WTC11 (cell line): ENCODE measurements around the gene PRR18. TPM values are rescaled to one million over a fixed set of nuclear protein-coding genes. Genes with fewer than 3 reads are reported as not detected.

ENCODE experiments used
- ATAC-seq: fragments of 200-7000 bp; cut with Tn5 transposase; 2 replicates; pipeline ENCODE4 v1.10.0; 2021; ENCODE audit warnings: mild to moderate bottlenecking, moderate library complexity
- CTCF ChIA-PET: fragments of 300-600 bp; sonication (Branson Sonifier 250); formaldehyde crosslinking; loops from one replicate; lab custom pipeline; 2021; ENCODE audit warnings: antibody characterized with exemption; lab: Charles Lee
- POLR2A ChIA-PET: fragments of 350-600 bp; sonication (Branson Sonifier 250); formaldehyde crosslinking; loops from one replicate; lab custom pipeline; 2021; ENCODE audit warnings: antibody characterized with exemption; lab: Charles Lee
- DNase-seq: peaks from one replicate; pipeline ENCODE4 v3.0.0; 2021; ENCODE audit warnings: low spot score
- H3K27ac Mint-ChIP-seq: 2 replicates; pipeline ENCODE4 v1.8.0; 2021; ENCODE audit warnings: mixed read lengths
- H3K27me3 Mint-ChIP-seq: 2 replicates; pipeline ENCODE4 v1.8.0; 2021; ENCODE audit warnings: low read depth, mild to moderate bottlenecking, moderate library complexity, mixed read lengths
- H3K36me3 Mint-ChIP-seq: 2 replicates; pipeline ENCODE4 v1.8.0; 2021; ENCODE audit warnings: mixed read lengths
- H3K4me1 Mint-ChIP-seq: 2 replicates; pipeline ENCODE4 v1.8.0; 2022; ENCODE audit warnings: mixed read lengths
- H3K4me3 Mint-ChIP-seq: 2 replicates; pipeline ENCODE4 v1.8.0; 2021; ENCODE audit warnings: mild to moderate bottlenecking, moderate library complexity, mixed read lengths
- H3K9me3 Mint-ChIP-seq: 2 replicates; pipeline ENCODE4 v1.8.0; 2021; ENCODE audit warnings: mixed read lengths
- ELF4 ChIP-seq: sonication (generic); formaldehyde crosslinking; IDR thresholded peaks from 2 replicates; pipeline ENCODE4 v1.8.1; 2022; ENCODE audit warnings: low read depth, mild to moderate bottlenecking, moderate library complexity, missing genetic modification reagents
- ETV6 ChIP-seq: sonication (generic); formaldehyde crosslinking; IDR thresholded peaks from 2 replicates; pipeline ENCODE4 v1.8.1; 2022; ENCODE audit warnings: mild to moderate bottlenecking, missing genetic modification reagents
- FOXJ3 ChIP-seq: sonication (generic); formaldehyde crosslinking; IDR thresholded peaks from 2 replicates; pipeline ENCODE4 v1.9.0; 2021; ENCODE audit warnings: missing genetic modification reagents, mild to moderate bottlenecking, borderline replicate concordance
- GABPB1 ChIP-seq: sonication (generic); formaldehyde crosslinking; IDR thresholded peaks from 2 replicates; pipeline ENCODE4 v1.8.1; 2023; ENCODE audit warnings: mild to moderate bottlenecking, missing genetic modification reagents
- JUN ChIP-seq: sonication (generic); formaldehyde crosslinking; IDR thresholded peaks from 2 replicates; pipeline ENCODE4 v1.8.0; 2023; ENCODE audit warnings: mild to moderate bottlenecking, missing genetic modification reagents
- KAT7 ChIP-seq: sonication (generic); formaldehyde crosslinking; IDR thresholded peaks from 2 replicates; pipeline ENCODE4 v1.8.1; 2023; ENCODE audit warnings: missing genetic modification reagents, mild to moderate bottlenecking, borderline replicate concordance
- MXD4 ChIP-seq: fragments of 250-450 bp; sonication (Bioruptor Pico); IDR thresholded peaks from 2 replicates; pipeline ENCODE4 v1.8.0; 2021; ENCODE audit warnings: mild to moderate bottlenecking, moderate library complexity, borderline replicate concordance
- RORB ChIP-seq: fragments of 250-450 bp; sonication (Bioruptor Pico); IDR thresholded peaks from 2 replicates; pipeline ENCODE4 v1.9.0; 2021; ENCODE audit warnings: mild to moderate bottlenecking
- ZNF396 ChIP-seq: fragments of 250-450 bp; sonication (Bioruptor Pico); IDR thresholded peaks from 2 replicates; pipeline ENCODE4 v1.8.0; 2021; ENCODE audit warnings: mild to moderate bottlenecking, moderate library complexity, borderline replicate concordance
- total RNA-seq: library from RNA; stranded (reverse); gene quantifications from 3 replicates; pipeline ENCODE4 v1.2.3, GENCODE V29; 2021
- TF ChIP-seq, protein P1 (sequence below): sonication (generic); formaldehyde crosslinking; IDR thresholded peaks from 2 replicates; pipeline ENCODE4 v1.8.1; 2022; ENCODE audit warnings: low read depth, missing genetic modification reagents, borderline replicate concordance
- TF ChIP-seq, protein P2 (sequence below): sonication (generic); formaldehyde crosslinking; IDR thresholded peaks from 2 replicates; pipeline ENCODE4 v1.8.1; 2022; ENCODE audit warnings: missing genetic modification reagents, borderline replicate concordance
- TF ChIP-seq, protein P3 (sequence below): sonication (generic); formaldehyde crosslinking; IDR thresholded peaks from 2 replicates; pipeline ENCODE4 v1.8.1; 2023; ENCODE audit warnings: mild to moderate bottlenecking, missing genetic modification reagents
- TF ChIP-seq, protein P4 (sequence below): sonication (generic); formaldehyde crosslinking; IDR thresholded peaks from 2 replicates; pipeline ENCODE4 v1.8.1; 2023; ENCODE audit warnings: mild to moderate bottlenecking, missing genetic modification reagents
- TF ChIP-seq, protein P5 (sequence below): sonication (generic); formaldehyde crosslinking; IDR thresholded peaks from 2 replicates; pipeline ENCODE4 v1.8.1; 2022; ENCODE audit warnings: mild to moderate bottlenecking, moderate library complexity, missing genetic modification reagents

PRR18 gene
- total RNA-seq, 1 experiment from 2014 or later: 0.52 TPM

DNA sequence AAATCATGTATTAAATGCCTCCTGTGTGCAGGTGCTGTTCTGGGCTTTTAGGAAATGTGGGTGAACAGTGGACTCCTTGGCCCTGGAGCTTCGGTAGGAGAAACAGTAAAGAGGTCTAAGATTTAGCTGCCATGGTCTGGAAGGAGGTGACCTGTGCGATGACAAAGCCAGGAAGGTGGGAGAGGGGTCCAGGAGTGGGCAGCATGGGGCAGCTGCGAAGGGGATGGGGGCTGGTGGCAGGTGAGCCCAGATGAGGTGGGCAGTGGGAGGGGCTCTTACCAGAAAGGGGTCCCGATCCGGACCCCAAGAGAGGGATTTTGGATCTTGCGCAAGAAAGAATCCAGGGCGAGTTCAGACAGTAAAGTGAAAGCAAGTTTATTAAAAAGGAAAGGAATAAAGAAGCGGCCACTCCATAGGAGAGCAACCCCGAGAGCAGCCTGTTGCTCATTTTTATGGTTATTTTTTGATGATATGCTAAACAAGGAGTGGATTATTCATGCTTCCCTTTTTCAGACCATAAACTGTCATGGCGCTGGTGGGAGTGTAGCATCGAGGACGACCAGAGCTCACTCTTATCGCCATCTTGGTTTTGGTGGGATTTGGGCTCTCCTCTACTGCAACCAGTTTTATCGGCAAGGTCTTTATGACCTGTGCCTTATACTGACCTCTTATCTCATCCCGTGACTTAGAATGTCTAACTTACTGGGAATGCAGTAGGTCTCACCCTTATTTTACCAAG, 38.7 kb downstream of the PRR18 start:
- TF ChIP-seq, protein P1, sequence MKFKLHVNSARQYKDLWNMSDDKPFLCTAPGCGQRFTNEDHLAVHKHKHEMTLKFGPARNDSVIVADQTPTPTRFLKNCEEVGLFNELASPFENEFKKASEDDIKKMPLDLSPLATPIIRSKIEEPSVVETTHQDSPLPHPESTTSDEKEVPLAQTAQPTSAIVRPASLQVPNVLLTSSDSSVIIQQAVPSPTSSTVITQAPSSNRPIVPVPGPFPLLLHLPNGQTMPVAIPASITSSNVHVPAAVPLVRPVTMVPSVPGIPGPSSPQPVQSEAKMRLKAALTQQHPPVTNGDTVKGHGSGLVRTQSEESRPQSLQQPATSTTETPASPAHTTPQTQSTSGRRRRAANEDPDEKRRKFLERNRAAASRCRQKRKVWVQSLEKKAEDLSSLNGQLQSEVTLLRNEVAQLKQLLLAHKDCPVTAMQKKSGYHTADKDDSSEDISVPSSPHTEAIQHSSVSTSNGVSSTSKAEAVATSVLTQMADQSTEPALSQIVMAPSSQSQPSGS (CRISPR knock-in tag): no peak
- TF ChIP-seq RORB: no peak
- TF ChIP-seq MXD4 (CRISPR knock-in tag): no peak
- TF ChIP-seq ELF4 (CRISPR knock-in tag): no peak
- TF ChIP-seq FOXJ3: no peak
- TF ChIP-seq, protein P2, sequence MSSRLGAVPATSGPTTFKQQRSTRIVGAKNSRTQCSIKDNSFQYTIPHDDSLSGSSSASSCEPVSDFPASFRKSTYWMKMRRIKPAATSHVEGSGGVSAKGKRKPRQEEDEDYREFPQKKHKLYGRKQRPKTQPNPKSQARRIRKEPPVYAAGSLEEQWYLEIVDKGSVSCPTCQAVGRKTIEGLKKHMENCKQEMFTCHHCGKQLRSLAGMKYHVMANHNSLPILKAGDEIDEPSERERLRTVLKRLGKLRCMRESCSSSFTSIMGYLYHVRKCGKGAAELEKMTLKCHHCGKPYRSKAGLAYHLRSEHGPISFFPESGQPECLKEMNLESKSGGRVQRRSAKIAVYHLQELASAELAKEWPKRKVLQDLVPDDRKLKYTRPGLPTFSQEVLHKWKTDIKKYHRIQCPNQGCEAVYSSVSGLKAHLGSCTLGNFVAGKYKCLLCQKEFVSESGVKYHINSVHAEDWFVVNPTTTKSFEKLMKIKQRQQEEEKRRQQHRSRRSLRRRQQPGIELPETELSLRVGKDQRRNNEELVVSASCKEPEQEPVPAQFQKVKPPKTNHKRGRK (CRISPR knock-in tag): no peak
- H3K4me1 Mint-ChIP-seq: peaks cover 24% of the 10 kb centered on the region
- H3K4me3 Mint-ChIP-seq: no peak overlapping the region
- DNase-seq (no peak), ATAC-seq (no peak)
- H3K27me3 Mint-ChIP-seq: peaks cover 64% of the 10 kb centered on the region
- CTCF ChIA-PET: interaction anchor here (0.8 to 1.4 kb wide), 2 partner anchors 44 to 61 kb away, joined by 3 to 5 read pairs; no protein-coding TSS in a partner anchor
- H3K9me3 Mint-ChIP-seq: peaks cover 3% of the 10 kb centered on the region; the same call in 1 of the 2 replicates
- H3K27ac Mint-ChIP-seq: no peak overlapping the region
- POLR2A ChIA-PET: no interaction called here
- H3K36me3 Mint-ChIP-seq: no peaks in the 10 kb centered on the region

DNA sequence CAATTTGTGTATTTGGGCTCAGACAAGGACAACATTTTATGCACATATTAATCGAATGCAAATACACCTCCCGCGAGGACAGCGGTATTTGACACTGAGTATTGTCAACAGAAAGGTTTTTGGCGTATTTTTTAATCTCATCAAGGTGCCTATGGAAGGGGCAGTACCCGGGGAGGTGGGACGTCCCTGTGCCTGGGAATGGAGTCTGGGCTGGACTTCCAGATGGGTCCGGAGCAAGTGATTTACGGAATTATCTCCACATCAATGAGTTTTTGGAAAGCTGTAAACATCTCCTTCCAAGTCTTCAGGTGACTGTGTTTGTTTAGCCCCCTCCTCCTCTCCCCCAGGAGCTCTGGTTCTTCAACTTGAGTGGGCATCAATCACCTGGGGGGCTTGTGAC, 39.8 kb downstream of the PRR18 start:
- Mint-ChIP-seq H3K36me3 (no peaks in the 10 kb centered on the region), H3K27me3 (peaks cover 73% of the 10 kb centered on the region), H3K4me1 (peaks cover 24% of the 10 kb centered on the region), H3K27ac (no peak overlapping the region), H3K4me3 (peak overlapping the region; percentile 1; the same call in 1 of the 2 replicates), H3K9me3 (peaks cover 3% of the 10 kb centered on the region; the same call in 1 of the 2 replicates)
- POLR2A ChIA-PET: interaction anchor here (0.9 kb wide), 1 partner anchor 28 kb away, joined by 3 read pairs; no protein-coding TSS in a partner anchor
- no peak for DNase-seq
- CTCF ChIA-PET: interaction anchor here (0.6 to 1.4 kb wide), 4 partner anchors 32 to 132 kb away, joined by 3 to 5 read pairs (median 3); no protein-coding TSS in a partner anchor
- TF ChIP-seq, protein P3, sequence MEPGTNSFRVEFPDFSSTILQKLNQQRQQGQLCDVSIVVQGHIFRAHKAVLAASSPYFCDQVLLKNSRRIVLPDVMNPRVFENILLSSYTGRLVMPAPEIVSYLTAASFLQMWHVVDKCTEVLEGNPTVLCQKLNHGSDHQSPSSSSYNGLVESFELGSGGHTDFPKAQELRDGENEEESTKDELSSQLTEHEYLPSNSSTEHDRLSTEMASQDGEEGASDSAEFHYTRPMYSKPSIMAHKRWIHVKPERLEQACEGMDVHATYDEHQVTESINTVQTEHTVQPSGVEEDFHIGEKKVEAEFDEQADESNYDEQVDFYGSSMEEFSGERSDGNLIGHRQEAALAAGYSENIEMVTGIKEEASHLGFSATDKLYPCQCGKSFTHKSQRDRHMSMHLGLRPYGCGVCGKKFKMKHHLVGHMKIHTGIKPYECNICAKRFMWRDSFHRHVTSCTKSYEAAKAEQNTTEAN: no peak
- TF ChIP-seq ETV6 (CRISPR knock-in tag) (no peak), GABPB1 (CRISPR knock-in tag) (no peak), JUN (CRISPR knock-in tag) (no peak), ZNF396 (CRISPR knock-in tag) (no peak), KAT7 (CRISPR knock-in tag) (no peak)
- TF ChIP-seq, protein P4, sequence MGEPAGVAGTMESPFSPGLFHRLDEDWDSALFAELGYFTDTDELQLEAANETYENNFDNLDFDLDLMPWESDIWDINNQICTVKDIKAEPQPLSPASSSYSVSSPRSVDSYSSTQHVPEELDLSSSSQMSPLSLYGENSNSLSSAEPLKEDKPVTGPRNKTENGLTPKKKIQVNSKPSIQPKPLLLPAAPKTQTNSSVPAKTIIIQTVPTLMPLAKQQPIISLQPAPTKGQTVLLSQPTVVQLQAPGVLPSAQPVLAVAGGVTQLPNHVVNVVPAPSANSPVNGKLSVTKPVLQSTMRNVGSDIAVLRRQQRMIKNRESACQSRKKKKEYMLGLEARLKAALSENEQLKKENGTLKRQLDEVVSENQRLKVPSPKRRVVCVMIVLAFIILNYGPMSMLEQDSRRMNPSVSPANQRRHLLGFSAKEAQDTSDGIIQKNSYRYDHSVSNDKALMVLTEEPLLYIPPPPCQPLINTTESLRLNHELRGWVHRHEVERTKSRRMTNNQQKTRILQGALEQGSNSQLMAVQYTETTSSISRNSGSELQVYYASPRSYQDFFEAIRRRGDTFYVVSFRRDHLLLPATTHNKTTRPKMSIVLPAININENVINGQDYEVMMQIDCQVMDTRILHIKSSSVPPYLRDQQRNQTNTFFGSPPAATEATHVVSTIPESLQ (CRISPR knock-in tag): no peak
- TF ChIP-seq, protein P5, sequence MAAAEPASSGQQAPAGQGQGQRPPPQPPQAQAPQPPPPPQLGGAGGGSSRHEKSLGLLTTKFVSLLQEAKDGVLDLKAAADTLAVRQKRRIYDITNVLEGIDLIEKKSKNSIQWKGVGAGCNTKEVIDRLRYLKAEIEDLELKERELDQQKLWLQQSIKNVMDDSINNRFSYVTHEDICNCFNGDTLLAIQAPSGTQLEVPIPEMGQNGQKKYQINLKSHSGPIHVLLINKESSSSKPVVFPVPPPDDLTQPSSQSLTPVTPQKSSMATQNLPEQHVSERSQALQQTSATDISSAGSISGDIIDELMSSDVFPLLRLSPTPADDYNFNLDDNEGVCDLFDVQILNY: no peak
- peak; percentile 86 for ATAC-seq
